ENCODE results near the gene GNAS. TPM values are rescaled to one million over a fixed set of nuclear protein-coding genes. Genes with fewer than 3 reads are reported as not detected.

Gene GNAS
- total RNA-seq, 2 experiments from 2014 or later, result 638 to 913 TPM

DNA sequence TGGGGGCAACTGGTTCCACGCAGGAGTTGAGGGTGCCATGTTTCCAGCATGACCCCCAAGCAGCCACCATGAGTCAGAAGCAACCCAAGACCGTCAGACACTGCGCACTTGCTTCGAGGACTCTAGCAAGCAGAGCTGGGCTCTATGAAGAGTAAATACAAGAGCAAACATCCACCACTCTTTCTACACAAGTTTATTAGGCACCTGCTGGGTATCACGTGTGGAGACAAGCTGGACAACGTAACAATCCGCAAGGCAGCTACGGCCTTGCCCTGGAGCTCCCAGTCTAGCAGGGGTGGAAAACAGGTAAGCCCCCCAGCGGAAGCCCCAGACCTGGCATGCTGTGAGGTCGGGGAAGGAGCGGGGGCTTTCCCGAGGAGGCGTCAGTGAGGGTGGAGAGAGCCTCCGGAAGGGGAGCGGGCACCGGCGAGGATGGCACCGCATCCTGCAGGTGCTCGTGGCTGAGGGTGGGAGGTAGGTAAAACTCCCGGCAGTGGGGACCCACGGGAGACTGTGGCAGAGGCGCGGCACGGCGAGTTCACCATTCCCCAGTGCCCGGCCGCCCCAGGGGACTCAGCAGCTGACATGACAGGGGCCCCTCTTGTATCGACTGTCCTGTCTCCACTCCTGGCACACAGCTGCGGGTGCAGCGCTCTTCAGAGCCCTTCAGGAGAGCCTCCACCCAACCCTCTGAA lies 35.4 kb upstream of the GNAS start:
- Histone ChIP-seq H3K79me2 (ENCODE audit: insufficient read depth, low read depth, low read length) (no peaks in the 10 kb centered on the region), H3K36me3 (ENCODE audit: insufficient read depth, low read length) (peaks cover 4% of the 10 kb centered on the region; the same call in 1 of the 2 replicates)
- no TSS peak for BruUV-seq (replicated peaks)

DNA sequence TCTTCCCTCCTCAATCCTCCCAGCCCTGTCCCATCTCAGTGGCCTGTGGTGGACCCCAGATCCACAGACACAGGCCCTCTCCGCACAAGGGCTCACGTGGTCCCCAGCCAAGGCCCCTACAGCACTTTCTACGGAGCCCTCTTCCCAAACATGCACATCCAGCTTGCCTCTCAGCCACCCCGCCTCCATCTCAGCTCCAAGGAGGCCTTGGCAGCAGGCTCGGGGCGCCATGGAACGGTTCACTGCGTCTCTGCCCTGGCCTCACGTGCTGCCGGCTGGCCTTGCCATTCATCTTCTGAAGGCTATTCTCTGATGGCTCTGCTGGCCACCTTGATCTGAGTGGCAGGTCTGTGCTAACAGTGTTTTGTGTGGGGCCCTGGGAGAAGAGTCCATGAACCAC lies 34.8 kb upstream of the GNAS start:
- no peak overlapping the region for H3K4me3 ChIP-seq (ENCODE audit: low read depth, low read length, poor library complexity, severe bottlenecking)
- no peak overlapping the region for H2AFZ ChIP-seq (ENCODE audit: low read length)
- H3K9me2 ChIP-seq (ENCODE audit: insufficient read depth, low read length), result no peaks in the 10 kb centered on the region
- no peaks in the 10 kb centered on the region for H4K20me1 ChIP-seq (ENCODE audit: insufficient read depth, low read length)
- DNase-seq (ENCODE audit: low spot score), result no peak
- no peak overlapping the region for H3K4me2 ChIP-seq (ENCODE audit: low read length)
- no peaks in the 10 kb centered on the region for H3K9me3 ChIP-seq (ENCODE audit: low read length)
- TF ChIP-seq EZH2phosphoT487 (IDR thresholded peaks at IDR 0.05; ENCODE audit: borderline replicate concordance, low read depth, low read length), result no peak
- TF ChIP-seq, protein P1, sequence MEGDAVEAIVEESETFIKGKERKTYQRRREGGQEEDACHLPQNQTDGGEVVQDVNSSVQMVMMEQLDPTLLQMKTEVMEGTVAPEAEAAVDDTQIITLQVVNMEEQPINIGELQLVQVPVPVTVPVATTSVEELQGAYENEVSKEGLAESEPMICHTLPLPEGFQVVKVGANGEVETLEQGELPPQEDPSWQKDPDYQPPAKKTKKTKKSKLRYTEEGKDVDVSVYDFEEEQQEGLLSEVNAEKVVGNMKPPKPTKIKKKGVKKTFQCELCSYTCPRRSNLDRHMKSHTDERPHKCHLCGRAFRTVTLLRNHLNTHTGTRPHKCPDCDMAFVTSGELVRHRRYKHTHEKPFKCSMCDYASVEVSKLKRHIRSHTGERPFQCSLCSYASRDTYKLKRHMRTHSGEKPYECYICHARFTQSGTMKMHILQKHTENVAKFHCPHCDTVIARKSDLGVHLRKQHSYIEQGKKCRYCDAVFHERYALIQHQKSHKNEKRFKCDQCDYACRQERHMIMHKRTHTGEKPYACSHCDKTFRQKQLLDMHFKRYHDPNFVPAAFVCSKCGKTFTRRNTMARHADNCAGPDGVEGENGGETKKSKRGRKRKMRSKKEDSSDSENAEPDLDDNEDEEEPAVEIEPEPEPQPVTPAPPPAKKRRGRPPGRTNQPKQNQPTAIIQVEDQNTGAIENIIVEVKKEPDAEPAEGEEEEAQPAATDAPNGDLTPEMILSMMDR (conservative IDR thresholded peaks at IDR 0.05; ENCODE audit: low read length), result no peak
- H3K36me3 ChIP-seq (ENCODE audit: insufficient read depth, low read length), result peaks cover 4% of the 10 kb centered on the region; the same call in 1 of the 2 replicates
- H3K27ac ChIP-seq (ENCODE audit: low read depth, low read length, poor library complexity, severe bottlenecking), result no peak overlapping the region
- ChIA-PET CTCF (ENCODE audit: unreplicated experiment) (no interaction called here), POLR2A (no interaction called here)
- intact Hi-C loops (cut with micrococcal nuclease; ENCODE audit: unreplicated experiment), result no loop called here
- no peaks in the 10 kb centered on the region for H3K79me2 ChIP-seq (ENCODE audit: insufficient read depth, low read depth, low read length)
- no peaks in the 10 kb centered on the region for H3K4me1 ChIP-seq (ENCODE audit: insufficient read depth, low read length, poor library complexity, severe bottlenecking)
- no TSS peak for BruUV-seq (replicated peaks)

More for the DNA sequence above, 35.4 kb upstream of the GNAS start:
- Histone ChIP-seq H3K9me2 (ENCODE audit: insufficient read depth, low read length) (no peaks in the 10 kb centered on the region), H2AFZ (ENCODE audit: low read length) (no peak overlapping the region), H3K4me2 (ENCODE audit: low read length) (no peak overlapping the region), H3K4me3 (ENCODE audit: low read depth, low read length, poor library complexity, severe bottlenecking) (no peak overlapping the region), H3K9me3 (ENCODE audit: low read length) (no peaks in the 10 kb centered on the region), H3K4me1 (ENCODE audit: insufficient read depth, low read length, poor library complexity, severe bottlenecking) (no peaks in the 10 kb centered on the region), H3K27ac (ENCODE audit: low read depth, low read length, poor library complexity, severe bottlenecking) (no peak overlapping the region), H4K20me1 (ENCODE audit: insufficient read depth, low read length) (no peaks in the 10 kb centered on the region)
- intact Hi-C loops (cut with micrococcal nuclease; ENCODE audit: unreplicated experiment), result no loop called here
- POLR2A ChIA-PET, result no interaction called here
- CTCF ChIA-PET (ENCODE audit: unreplicated experiment), result no interaction called here
- no peak for DNase-seq (ENCODE audit: low spot score)
- TF ChIP-seq, protein P1 (conservative IDR thresholded peaks at IDR 0.05; ENCODE audit: low read length), result no peak
- no peak for TF ChIP-seq EZH2phosphoT487 (IDR thresholded peaks at IDR 0.05; ENCODE audit: borderline replicate concordance, low read depth, low read length)

DNA sequence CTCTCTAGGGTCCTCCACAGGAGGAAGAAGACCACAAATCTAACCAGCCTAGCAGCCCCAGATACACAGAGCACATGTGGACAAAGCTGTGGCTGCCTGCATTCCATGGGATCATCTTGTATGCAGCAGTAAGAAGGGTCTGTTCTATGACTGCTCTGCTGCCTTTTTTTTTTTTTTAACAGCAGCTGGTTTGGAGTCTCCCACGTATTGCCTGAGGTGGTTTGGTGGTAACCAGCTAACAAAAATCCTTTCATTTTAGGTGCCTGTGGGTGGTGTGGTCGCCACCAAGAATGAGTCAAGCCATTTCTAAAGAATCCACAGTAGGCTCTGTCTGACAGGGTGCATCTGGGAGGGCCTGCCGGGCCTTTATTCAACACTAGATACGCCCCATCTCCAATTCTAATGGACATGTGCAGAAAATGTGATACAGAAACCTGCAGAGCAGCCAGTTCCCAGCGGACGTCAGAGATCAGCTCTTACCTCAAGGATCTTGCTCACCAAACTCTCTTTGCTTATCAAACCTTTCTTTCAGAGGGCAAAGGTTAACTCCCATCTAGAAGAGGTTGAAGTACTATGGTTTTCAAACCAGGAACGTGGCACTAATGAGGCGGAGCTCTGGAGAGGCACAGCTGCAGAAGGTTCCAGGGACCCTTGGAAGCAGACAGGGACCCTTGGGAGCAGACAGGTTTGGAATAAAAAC lies 33.8 kb upstream of the GNAS start:
- no peak overlapping the region for H3K27ac ChIP-seq (ENCODE audit: low read depth, low read length, poor library complexity, severe bottlenecking)
- ChIA-PET CTCF (ENCODE audit: unreplicated experiment) (interaction anchor here (0.5 kb wide), 1 partner anchor 34 kb away, joined by 8 read pairs; no protein-coding TSS in a partner anchor), POLR2A (no interaction called here)
- H3K36me3 ChIP-seq (ENCODE audit: insufficient read depth, low read length), result peaks cover 4% of the 10 kb centered on the region; the same call in 1 of the 2 replicates
- H3K9me2 ChIP-seq (ENCODE audit: insufficient read depth, low read length), result no peaks in the 10 kb centered on the region
- no peaks in the 10 kb centered on the region for H4K20me1 ChIP-seq (ENCODE audit: insufficient read depth, low read length)
- no peak overlapping the region for H3K4me2 ChIP-seq (ENCODE audit: low read length)
- intact Hi-C loops (cut with micrococcal nuclease; ENCODE audit: unreplicated experiment), result no loop called here
- no peaks in the 10 kb centered on the region for H3K9me3 ChIP-seq (ENCODE audit: low read length)
- H3K4me3 ChIP-seq (ENCODE audit: low read depth, low read length, poor library complexity, severe bottlenecking), result no peak overlapping the region
- DNase-seq (ENCODE audit: low spot score), result no peak
- no peak overlapping the region for H2AFZ ChIP-seq (ENCODE audit: low read length)
- no peaks in the 10 kb centered on the region for H3K79me2 ChIP-seq (ENCODE audit: insufficient read depth, low read depth, low read length)
- BruUV-seq (replicated peaks), result no TSS peak
- TF ChIP-seq, protein P1 (conservative IDR thresholded peaks at IDR 0.05; ENCODE audit: low read length), result no peak
- no peaks in the 10 kb centered on the region for H3K4me1 ChIP-seq (ENCODE audit: insufficient read depth, low read length, poor library complexity, severe bottlenecking)

All from OCI-LY7 (cell line).